CD8-positive, alpha-beta memory T cell (primary cell): Measurements from ENCODE around the gene ZNF275. TPM values are rescaled to one million over a fixed set of nuclear protein-coding genes. Genes with fewer than 3 reads are reported as not detected.

Source experiments
- CTCF ChIA-PET: fragments of 350-600 bp; sonication (Branson Sonifier 250); formaldehyde crosslinking; loops from one replicate; lab custom pipeline; 2021; ENCODE audit warnings: antibody characterized with exemption; lab: Charles Lee
- POLR2A ChIA-PET: fragments of 350-600 bp; sonication (Branson Sonifier 250); formaldehyde crosslinking; loops from one replicate; lab custom pipeline; 2021; ENCODE audit warnings: antibody characterized with exemption; lab: Charles Lee
- DNase-seq, 5 donors: peaks; one replicate each; pipeline versions ENCODE4 v3.0.0 to v3.0.0-alpha.2; 2020 to 2022; ENCODE audit warnings: mixed read lengths in 1 of 5
- H3K27ac ChIP-seq: one replicate; pipeline ENCODE4 v1.7.0; 2013; ENCODE audit warnings: low read depth, mild to moderate bottlenecking, low read length, moderate library complexity
- H3K27me3 ChIP-seq: 2 replicates; pipeline ENCODE4 v1.7.0; 2013; ENCODE audit warnings: low read length, mild to moderate bottlenecking; ENCODE audit not compliant: insufficient read depth, poor library complexity, severe bottlenecking
- H3K36me3 ChIP-seq: 2 replicates; pipeline ENCODE4 v1.7.0; 2013; ENCODE audit warnings: mild to moderate bottlenecking, low read length, moderate library complexity; ENCODE audit not compliant: insufficient read depth
- H3K4me1 ChIP-seq: 2 replicates; pipeline ENCODE4 v1.7.0; 2013; ENCODE audit warnings: mild to moderate bottlenecking, low read length, moderate library complexity; ENCODE audit not compliant: insufficient read depth
- H3K4me3 ChIP-seq: 2 replicates; pipeline ENCODE4 v1.7.0; 2013; ENCODE audit warnings: mild to moderate bottlenecking, low read length
- H3K9me3 ChIP-seq: 2 replicates; pipeline ENCODE4 v1.7.0; 2013; ENCODE audit warnings: mild to moderate bottlenecking, low read length
- H3K27ac Mint-ChIP-seq, 8 donors: one replicate each; pipeline ENCODE4 v1.8.0; 2020 to 2021; ENCODE audit warnings: mixed read lengths in 8 of 8, mild to moderate bottlenecking in 6 of 8, inconsistent platforms in 3 of 8, moderate library complexity in 3 of 8
- H3K27me3 Mint-ChIP-seq, 2 donors: one replicate each; pipeline ENCODE4 v1.8.0; 2020 to 2021; ENCODE audit warnings: mixed read lengths in 2 of 2, mild to moderate bottlenecking in 1 of 2, moderate library complexity in 1 of 2
- H3K36me3 Mint-ChIP-seq, 3 donors: one replicate each; pipeline ENCODE4 v1.8.0; 2020 to 2021; ENCODE audit warnings: mixed read lengths in 3 of 3, inconsistent platforms in 1 of 3, mild to moderate bottlenecking in 1 of 3
- H3K4me1 Mint-ChIP-seq, 3 donors: one replicate each; pipeline ENCODE4 v1.8.0; 2020 to 2021; ENCODE audit warnings: mixed read lengths in 3 of 3, inconsistent platforms in 1 of 3, mild to moderate bottlenecking in 1 of 3
- H3K4me3 Mint-ChIP-seq, 7 donors: one replicate each; pipeline ENCODE4 v1.8.0; 2020 to 2021; ENCODE audit warnings: mixed read lengths in 7 of 7, mild to moderate bottlenecking in 6 of 7, moderate library complexity in 4 of 7, inconsistent platforms in 2 of 7
- H3K9me3 Mint-ChIP-seq, 5 donors: one replicate each; pipeline ENCODE4 v1.8.0; 2020 to 2022; ENCODE audit warnings: mixed read lengths in 5 of 5, mild to moderate bottlenecking in 3 of 5, moderate library complexity in 2 of 5, inconsistent platforms in 1 of 5
- polyA plus RNA-seq: library from polyadenylated mRNA; unstranded; fragments of 300-500 nt; fragmentation: Illumina TruSeq; gene quantifications from one replicate; pipeline ENCODE4 v1.2.3, GENCODE V29; 2021
- total RNA-seq, 2 experiments: library from RNA; stranded (reverse); gene quantifications; one replicate each; pipeline ENCODE4 v1.2.3, GENCODE V29; 2021

Gene ZNF275
- total and polyA plus RNA-seq, 3 experiments from 2014 or later, result 5.4 to 10.1 (median 9.2) TPM

- Mint-ChIP-seq H3K4me3 (no peak overlapping the region), H3K27me3 (no peaks in the 10 kb centered on the region), H3K4me1 (peaks cover 38 to 76% (median 70%) of the 10 kb centered on the region in 3 donors), H3K9me3 (no peaks in the 10 kb centered on the region), H3K36me3 (peaks cover 12 to 47% (median 14%) of the 10 kb centered on the region in 3 donors), H3K27ac (no peak overlapping the region)
- H3K36me3 ChIP-seq, result no peaks in the 10 kb centered on the region
- ChIA-PET POLR2A (no interaction called here), CTCF (no interaction called here)
- no peak overlapping the region for H3K27ac ChIP-seq
- H3K4me1 ChIP-seq, result peaks cover 60% of the 10 kb centered on the region
- no peak overlapping the region for H3K4me3 ChIP-seq
- H3K9me3 ChIP-seq, result no peaks in the 10 kb centered on the region
- no peak for DNase-seq
- H3K27me3 ChIP-seq, result no peaks in the 10 kb centered on the region
These were observed 5.7 kb downstream of the ZNF275 start for GRCh38 chrX:153339662-153340061.

- Mint-ChIP-seq H3K4me1 (peaks cover 36 to 73% (median 67%) of the 10 kb centered on the region in 3 donors), H3K27me3 (no peaks in the 10 kb centered on the region), H3K36me3 (peaks cover 12 to 52% (median 14%) of the 10 kb centered on the region in 3 donors), H3K4me3 (no peak overlapping the region), H3K27ac (no peak overlapping the region), H3K9me3 (no peaks in the 10 kb centered on the region)
- peaks cover 61% of the 10 kb centered on the region for H3K4me1 ChIP-seq
- CTCF ChIA-PET, result no interaction called here
- H3K27me3 ChIP-seq, result no peaks in the 10 kb centered on the region
- no peak overlapping the region for H3K27ac ChIP-seq
- DNase-seq, result no peak
- no peaks in the 10 kb centered on the region for H3K36me3 ChIP-seq
- POLR2A ChIA-PET, result no interaction called here
- no peak overlapping the region for H3K4me3 ChIP-seq
- H3K9me3 ChIP-seq, result no peaks in the 10 kb centered on the region
These were observed 6.2 kb downstream of the ZNF275 start for GRCh38 chrX:153340111-153340510.

GRCh38 chrX:153342762-153343558 lies 9.0 kb downstream of the ZNF275 start:
- Mint-ChIP-seq H3K4me1 (peaks cover 25 to 47% (median 44%) of the 10 kb centered on the region in 3 donors), H3K27me3 (peaks cover 0 to 3% of the 10 kb centered on the region in 2 donors), H3K4me3 (no peak overlapping the region), H3K36me3 (peaks cover 12 to 63% (median 14%) of the 10 kb centered on the region in 3 donors), H3K9me3 (no peaks in the 10 kb centered on the region), H3K27ac (peak overlapping the region in 2 of 8 donors; percentile 33 to 82)
- Histone ChIP-seq H3K36me3 (no peaks in the 10 kb centered on the region), H3K27me3 (no peaks in the 10 kb centered on the region), H3K9me3 (no peaks in the 10 kb centered on the region), H3K4me1 (peaks cover 40% of the 10 kb centered on the region), H3K27ac (no peak overlapping the region), H3K4me3 (no peak overlapping the region)
- ChIA-PET POLR2A (interaction anchor here (0.7 kb wide), 1 partner anchor 9 kb away, joined by 3 read pairs; the partner anchor contains the start of gene ZNF275), CTCF (no interaction called here)
- peak in 1 of 5 donors; percentile 11 for DNase-seq

- H3K27ac ChIP-seq, result no peak overlapping the region
- no peaks in the 10 kb centered on the region for H3K27me3 ChIP-seq
- H3K4me1 Mint-ChIP-seq, result peaks cover 19 to 40% (median 37%) of the 10 kb centered on the region in 3 donors
- no peak overlapping the region for H3K4me3 ChIP-seq
- H3K4me3 Mint-ChIP-seq, result no peak overlapping the region
- H3K27me3 Mint-ChIP-seq, result peaks cover 0 to 3% of the 10 kb centered on the region in 2 donors
- ChIA-PET CTCF (no interaction called here), POLR2A (no interaction called here)
- peak overlapping the region in 3 of 8 donors; percentile 20 to 60 (median 46) for H3K27ac Mint-ChIP-seq
- peaks cover 12 to 66% (median 15%) of the 10 kb centered on the region in 3 donors for H3K36me3 Mint-ChIP-seq
- no peaks in the 10 kb centered on the region for H3K36me3 ChIP-seq
- no peaks in the 10 kb centered on the region for H3K9me3 ChIP-seq
- H3K9me3 Mint-ChIP-seq, result no peaks in the 10 kb centered on the region
- peaks cover 33% of the 10 kb centered on the region for H3K4me1 ChIP-seq
- DNase-seq, result no peak
These were observed 9.7 kb downstream of the ZNF275 start for GRCh38 chrX:153343674-153344073.

DNA sequence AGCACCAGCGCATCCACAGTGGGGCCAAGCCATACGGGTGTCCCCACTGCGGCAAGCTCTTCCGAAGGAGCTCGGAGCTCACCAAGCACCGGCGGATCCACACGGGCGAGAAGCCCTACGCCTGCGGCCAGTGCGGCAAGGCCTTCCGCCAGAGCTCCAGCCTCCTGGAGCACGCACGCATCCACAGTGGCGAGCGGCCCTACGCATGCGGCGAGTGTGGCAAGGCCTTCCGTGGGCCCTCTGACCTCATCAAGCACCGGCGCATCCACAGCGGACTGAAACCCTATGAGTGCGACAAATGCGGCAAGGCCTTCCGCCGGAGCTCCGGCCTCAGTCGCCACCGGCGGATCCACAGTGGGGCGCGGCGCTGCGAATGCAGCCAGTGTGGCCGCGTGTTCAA lies 13.6 kb downstream of the ZNF275 start:
- H3K27me3 ChIP-seq, result no peaks in the 10 kb centered on the region
- Mint-ChIP-seq H3K27ac (no peak overlapping the region), H3K4me3 (no peak overlapping the region), H3K36me3 (peaks cover 7 to 63% (median 8%) of the 10 kb centered on the region in 3 donors), H3K27me3 (peaks cover 0 to 3% of the 10 kb centered on the region in 2 donors), H3K9me3 (no peaks in the 10 kb centered on the region), H3K4me1 (peaks cover 4 to 16% (median 12%) of the 10 kb centered on the region in 3 donors)
- CTCF ChIA-PET, result no interaction called here
- no peaks in the 10 kb centered on the region for H3K36me3 ChIP-seq
- no peak overlapping the region for H3K4me3 ChIP-seq
- DNase-seq, result no peak
- no peaks in the 10 kb centered on the region for H3K9me3 ChIP-seq
- peaks cover 22% of the 10 kb centered on the region for H3K4me1 ChIP-seq
- H3K27ac ChIP-seq, result no peak overlapping the region
- POLR2A ChIA-PET, result no interaction called here

GRCh38 chrX:153348421-153348820 lies 14.5 kb downstream of the ZNF275 start:
- Histone ChIP-seq H3K27me3 (no peaks in the 10 kb centered on the region), H3K27ac (no peak overlapping the region), H3K36me3 (no peaks in the 10 kb centered on the region), H3K4me1 (peaks cover 15% of the 10 kb centered on the region), H3K9me3 (no peaks in the 10 kb centered on the region), H3K4me3 (no peak overlapping the region)
- peaks cover 4 to 7% (median 5%) of the 10 kb centered on the region in 3 donors for H3K4me1 Mint-ChIP-seq
- peaks cover 3 to 57% (median 8%) of the 10 kb centered on the region in 3 donors for H3K36me3 Mint-ChIP-seq
- POLR2A ChIA-PET, result no interaction called here
- CTCF ChIA-PET, result no interaction called here
- no peak for DNase-seq
- H3K27me3 Mint-ChIP-seq, result peaks cover 0 to 3% of the 10 kb centered on the region in 2 donors
- no peak overlapping the region for H3K27ac Mint-ChIP-seq
- H3K9me3 Mint-ChIP-seq, result no peaks in the 10 kb centered on the region
- no peak overlapping the region for H3K4me3 Mint-ChIP-seq

- Mint-ChIP-seq H3K27ac (no peak overlapping the region), H3K4me1 (peaks cover 0 to 3% (median 0%) of the 10 kb centered on the region in 3 donors), H3K27me3 (peaks cover 0 to 4% of the 10 kb centered on the region in 2 donors), H3K36me3 (peaks cover 3 to 43% (median 8%) of the 10 kb centered on the region in 3 donors), H3K4me3 (no peak overlapping the region), H3K9me3 (no peaks in the 10 kb centered on the region)
- Histone ChIP-seq H3K27me3 (no peaks in the 10 kb centered on the region), H3K4me3 (no peak overlapping the region), H3K27ac (no peak overlapping the region), H3K4me1 (no peaks in the 10 kb centered on the region), H3K9me3 (no peaks in the 10 kb centered on the region), H3K36me3 (no peaks in the 10 kb centered on the region)
- POLR2A ChIA-PET, result no interaction called here
- no peak for DNase-seq
- CTCF ChIA-PET, result no interaction called here
These were observed 16.0 kb downstream of the ZNF275 start for GRCh38 chrX:153349952-153350351.

GRCh38 chrX:153351981-153352380 lies 18.0 kb downstream of the ZNF275 start:
- Histone ChIP-seq H3K4me3 (no peak overlapping the region), H3K9me3 (no peaks in the 10 kb centered on the region), H3K4me1 (no peaks in the 10 kb centered on the region), H3K36me3 (no peaks in the 10 kb centered on the region), H3K27me3 (no peaks in the 10 kb centered on the region), H3K27ac (no peak overlapping the region)
- peaks cover 0 to 3% (median 0%) of the 10 kb centered on the region in 3 donors for H3K4me1 Mint-ChIP-seq
- peak overlapping the region in 2 of 8 donors; percentile 52 to 78 for H3K27ac Mint-ChIP-seq
- H3K4me3 Mint-ChIP-seq, result no peak overlapping the region
- H3K36me3 Mint-ChIP-seq, result peaks cover 3 to 33% (median 5%) of the 10 kb centered on the region in 3 donors
- H3K9me3 Mint-ChIP-seq, result no peaks in the 10 kb centered on the region
- CTCF ChIA-PET, result no interaction called here
- POLR2A ChIA-PET, result no interaction called here
- DNase-seq, result no peak
- H3K27me3 Mint-ChIP-seq, result peaks cover 0 to 2% of the 10 kb centered on the region in 2 donors
